WTC11 (cell line): ENCODE results near the gene GSDMA. TPM values are rescaled to one million over a fixed set of nuclear protein-coding genes. Genes with fewer than 3 reads are reported as not detected.

Experiments used
- ATAC-seq: fragments of 200-7000 bp; cut with Tn5 transposase; 2 replicates; pipeline ENCODE4 v1.10.0; 2021; ENCODE audit warnings: mild to moderate bottlenecking, moderate library complexity
- CTCF ChIA-PET: fragments of 300-600 bp; sonication (Branson Sonifier 250); formaldehyde crosslinking; loops from one replicate; lab custom pipeline; 2021; ENCODE audit warnings: antibody characterized with exemption; lab: Charles Lee
- POLR2A ChIA-PET: fragments of 350-600 bp; sonication (Branson Sonifier 250); formaldehyde crosslinking; loops from one replicate; lab custom pipeline; 2021; ENCODE audit warnings: antibody characterized with exemption; lab: Charles Lee
- DNase-seq: peaks from one replicate; pipeline ENCODE4 v3.0.0; 2021; ENCODE audit warnings: low spot score
- H3K27ac Mint-ChIP-seq: 2 replicates; pipeline ENCODE4 v1.8.0; 2021; ENCODE audit warnings: mixed read lengths
- H3K27me3 Mint-ChIP-seq: 2 replicates; pipeline ENCODE4 v1.8.0; 2021; ENCODE audit warnings: low read depth, mild to moderate bottlenecking, moderate library complexity, mixed read lengths
- H3K36me3 Mint-ChIP-seq: 2 replicates; pipeline ENCODE4 v1.8.0; 2021; ENCODE audit warnings: mixed read lengths
- H3K4me1 Mint-ChIP-seq: 2 replicates; pipeline ENCODE4 v1.8.0; 2022; ENCODE audit warnings: mixed read lengths
- H3K4me3 Mint-ChIP-seq: 2 replicates; pipeline ENCODE4 v1.8.0; 2021; ENCODE audit warnings: mild to moderate bottlenecking, moderate library complexity, mixed read lengths
- H3K9me3 Mint-ChIP-seq: 2 replicates; pipeline ENCODE4 v1.8.0; 2021; ENCODE audit warnings: mixed read lengths
- ESRRA ChIP-seq: sonication (generic); formaldehyde crosslinking; IDR thresholded peaks from 2 replicates; pipeline ENCODE4 v1.8.1; 2022; ENCODE audit warnings: mild to moderate bottlenecking, missing genetic modification reagents, borderline replicate concordance
- KAT7 ChIP-seq: sonication (generic); formaldehyde crosslinking; IDR thresholded peaks from 2 replicates; pipeline ENCODE4 v1.8.1; 2023; ENCODE audit warnings: missing genetic modification reagents, mild to moderate bottlenecking, borderline replicate concordance
- MXD4 ChIP-seq: fragments of 250-450 bp; sonication (Bioruptor Pico); IDR thresholded peaks from 2 replicates; pipeline ENCODE4 v1.8.0; 2021; ENCODE audit warnings: mild to moderate bottlenecking, moderate library complexity, borderline replicate concordance
- SOX15 ChIP-seq: fragments of 250-450 bp; sonication (Bioruptor Pico); IDR thresholded peaks from 2 replicates; pipeline ENCODE4 v1.9.0; 2021; ENCODE audit warnings: mild to moderate bottlenecking
- TP53 ChIP-seq: sonication (generic); formaldehyde crosslinking; IDR thresholded peaks from 2 replicates; pipeline ENCODE4 v1.8.1; 2023; ENCODE audit warnings: mild to moderate bottlenecking, missing genetic modification reagents
- total RNA-seq: library from RNA; stranded (reverse); gene quantifications from 3 replicates; pipeline ENCODE4 v1.2.3, GENCODE V29; 2021
- TF ChIP-seq, protein P1 (sequence below): sonication (generic); formaldehyde crosslinking; IDR thresholded peaks from 2 replicates; pipeline ENCODE4 v1.8.1; 2022; ENCODE audit warnings: low read depth, mild to moderate bottlenecking, moderate library complexity, missing genetic modification reagents, borderline replicate concordance
- TF ChIP-seq, protein P2 (sequence below): sonication (generic); formaldehyde crosslinking; IDR thresholded peaks from 2 replicates; pipeline ENCODE4 v1.8.0; 2022; ENCODE audit warnings: missing genetic modification reagents
- TF ChIP-seq, protein P3 (sequence below): sonication (generic); formaldehyde crosslinking; IDR thresholded peaks from 2 replicates; pipeline ENCODE4 v1.8.1; 2023; ENCODE audit warnings: mild to moderate bottlenecking, missing genetic modification reagents, moderate library complexity
- TF ChIP-seq, protein P4 (sequence below): sonication (generic); formaldehyde crosslinking; IDR thresholded peaks from 2 replicates; pipeline ENCODE4 v1.8.0; 2023; ENCODE audit warnings: missing genetic modification reagents
- TF ChIP-seq, protein P5 (sequence below): sonication (generic); formaldehyde crosslinking; IDR thresholded peaks from 2 replicates; pipeline ENCODE4 v1.8.0; 2022; ENCODE audit warnings: mild to moderate bottlenecking, missing genetic modification reagents
- TF ChIP-seq, protein P6 (sequence below): sonication (generic); formaldehyde crosslinking; IDR thresholded peaks from 2 replicates; pipeline ENCODE4 v1.8.1; 2022; ENCODE audit warnings: missing genetic modification reagents, borderline replicate concordance
- TF ChIP-seq, protein P7 (sequence below): fragments of 250-450 bp; sonication (Bioruptor Pico); IDR thresholded peaks from 2 replicates; pipeline ENCODE4 v2.1.2; 2022; ENCODE audit warnings: mild to moderate bottlenecking, moderate library complexity

The GSDMA gene
- total RNA-seq, 1 experiment from 2014 or later = not detected

DNA sequence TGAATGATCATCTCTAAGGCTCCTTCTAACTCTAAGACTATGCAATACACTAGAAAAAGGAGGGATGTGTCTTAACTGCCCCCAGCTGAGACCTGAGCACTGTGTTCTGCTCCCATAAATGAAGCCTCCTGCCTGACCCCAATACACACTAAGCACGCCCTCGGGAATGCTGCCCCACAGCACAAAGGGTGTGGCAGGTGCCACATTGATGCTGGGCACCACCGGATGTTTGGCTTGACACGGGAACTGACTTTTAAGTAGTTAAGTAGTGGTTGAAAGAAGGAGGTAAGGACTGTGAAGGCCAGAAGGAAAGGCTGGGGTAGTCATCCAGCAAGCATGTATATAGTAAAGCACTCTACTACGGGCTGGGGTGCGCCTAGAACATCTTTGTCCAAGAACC is 4.0 kb downstream of the GSDMA start:
- H3K27ac Mint-ChIP-seq = no peak overlapping the region
- ChIA-PET POLR2A (no interaction called here), CTCF (interaction anchor here (1.0 to 1.5 kb wide), 2 partner anchors 12 to 13 kb away, joined by 3 read pairs; partner anchors contain the start of gene PSMD3)
- no peaks in the 10 kb centered on the region for H3K36me3 Mint-ChIP-seq
- TF ChIP-seq, protein P1, sequence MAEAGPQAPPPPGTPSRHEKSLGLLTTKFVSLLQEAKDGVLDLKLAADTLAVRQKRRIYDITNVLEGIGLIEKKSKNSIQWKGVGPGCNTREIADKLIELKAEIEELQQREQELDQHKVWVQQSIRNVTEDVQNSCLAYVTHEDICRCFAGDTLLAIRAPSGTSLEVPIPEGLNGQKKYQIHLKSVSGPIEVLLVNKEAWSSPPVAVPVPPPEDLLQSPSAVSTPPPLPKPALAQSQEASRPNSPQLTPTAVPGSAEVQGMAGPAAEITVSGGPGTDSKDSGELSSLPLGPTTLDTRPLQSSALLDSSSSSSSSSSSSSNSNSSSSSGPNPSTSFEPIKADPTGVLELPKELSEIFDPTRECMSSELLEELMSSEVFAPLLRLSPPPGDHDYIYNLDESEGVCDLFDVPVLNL = no peak
- TF ChIP-seq, protein P2, sequence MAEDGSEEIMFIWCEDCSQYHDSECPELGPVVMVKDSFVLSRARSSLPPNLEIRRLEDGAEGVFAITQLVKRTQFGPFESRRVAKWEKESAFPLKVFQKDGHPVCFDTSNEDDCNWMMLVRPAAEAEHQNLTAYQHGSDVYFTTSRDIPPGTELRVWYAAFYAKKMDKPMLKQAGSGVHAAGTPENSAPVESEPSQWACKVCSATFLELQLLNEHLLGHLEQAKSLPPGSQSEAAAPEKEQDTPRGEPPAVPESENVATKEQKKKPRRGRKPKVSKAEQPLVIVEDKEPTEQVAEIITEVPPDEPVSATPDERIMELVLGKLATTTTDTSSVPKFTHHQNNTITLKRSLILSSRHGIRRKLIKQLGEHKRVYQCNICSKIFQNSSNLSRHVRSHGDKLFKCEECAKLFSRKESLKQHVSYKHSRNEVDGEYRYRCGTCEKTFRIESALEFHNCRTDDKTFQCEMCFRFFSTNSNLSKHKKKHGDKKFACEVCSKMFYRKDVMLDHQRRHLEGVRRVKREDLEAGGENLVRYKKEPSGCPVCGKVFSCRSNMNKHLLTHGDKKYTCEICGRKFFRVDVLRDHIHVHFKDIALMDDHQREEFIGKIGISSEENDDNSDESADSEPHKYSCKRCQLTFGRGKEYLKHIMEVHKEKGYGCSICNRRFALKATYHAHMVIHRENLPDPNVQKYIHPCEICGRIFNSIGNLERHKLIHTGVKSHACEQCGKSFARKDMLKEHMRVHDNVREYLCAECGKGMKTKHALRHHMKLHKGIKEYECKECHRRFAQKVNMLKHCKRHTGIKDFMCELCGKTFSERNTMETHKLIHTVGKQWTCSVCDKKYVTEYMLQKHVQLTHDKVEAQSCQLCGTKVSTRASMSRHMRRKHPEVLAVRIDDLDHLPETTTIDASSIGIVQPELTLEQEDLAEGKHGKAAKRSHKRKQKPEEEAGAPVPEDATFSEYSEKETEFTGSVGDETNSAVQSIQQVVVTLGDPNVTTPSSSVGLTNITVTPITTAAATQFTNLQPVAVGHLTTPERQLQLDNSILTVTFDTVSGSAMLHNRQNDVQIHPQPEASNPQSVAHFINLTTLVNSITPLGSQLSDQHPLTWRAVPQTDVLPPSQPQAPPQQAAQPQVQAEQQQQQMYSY (CRISPR knock-in tag) = no peak
- TF ChIP-seq MXD4 (CRISPR knock-in tag) (no peak), KAT7 (no peak)
- TF ChIP-seq, protein P3, sequence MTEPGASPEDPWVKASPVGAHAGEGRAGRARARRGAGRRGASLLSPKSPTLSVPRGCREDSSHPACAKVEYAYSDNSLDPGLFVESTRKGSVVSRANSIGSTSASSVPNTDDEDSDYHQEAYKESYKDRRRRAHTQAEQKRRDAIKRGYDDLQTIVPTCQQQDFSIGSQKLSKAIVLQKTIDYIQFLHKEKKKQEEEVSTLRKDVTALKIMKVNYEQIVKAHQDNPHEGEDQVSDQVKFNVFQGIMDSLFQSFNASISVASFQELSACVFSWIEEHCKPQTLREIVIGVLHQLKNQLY = no peak
- peaks cover 21% of the 10 kb centered on the region for H3K27me3 Mint-ChIP-seq
- no peak overlapping the region for H3K4me3 Mint-ChIP-seq
- no peak for ATAC-seq
- no peak for DNase-seq
- no peaks in the 10 kb centered on the region for H3K9me3 Mint-ChIP-seq
- peaks cover 4% of the 10 kb centered on the region; the same call in 1 of the 2 replicates for H3K4me1 Mint-ChIP-seq

DNA sequence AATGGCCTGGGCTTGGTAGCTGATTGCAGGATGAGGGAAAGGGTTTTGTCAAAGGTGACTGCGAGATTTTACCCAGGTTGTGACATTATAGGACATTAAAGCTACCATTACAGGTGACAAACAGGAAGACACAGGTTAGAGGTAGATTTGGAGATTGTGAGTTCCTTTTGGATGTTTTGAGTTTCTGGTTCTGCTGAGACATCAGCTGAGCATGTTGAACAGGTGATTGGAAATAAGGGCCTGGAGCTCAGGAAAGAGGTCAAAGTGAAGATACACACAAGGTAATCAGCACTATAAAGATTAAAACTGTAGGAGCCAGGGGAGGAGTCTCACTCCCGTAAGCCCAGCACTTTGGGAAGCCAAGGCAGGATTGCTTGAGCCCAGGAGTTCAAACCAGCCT is 6.0 kb downstream of the GSDMA start:
- ATAC-seq (no peak), DNase-seq (no peak)
- CTCF ChIA-PET = interaction anchor here (0.6 to 2.4 kb wide), 4 partner anchors 10 to 804 kb away, joined by 3 to 16 read pairs (median 4); no protein-coding TSS in a partner anchor
- TF ChIP-seq ESRRA (no peak), TP53 (CRISPR knock-in tag) (no peak), MXD4 (CRISPR knock-in tag) (no peak), SOX15 (CRISPR knock-in tag) (no peak)
- TF ChIP-seq, protein P4, sequence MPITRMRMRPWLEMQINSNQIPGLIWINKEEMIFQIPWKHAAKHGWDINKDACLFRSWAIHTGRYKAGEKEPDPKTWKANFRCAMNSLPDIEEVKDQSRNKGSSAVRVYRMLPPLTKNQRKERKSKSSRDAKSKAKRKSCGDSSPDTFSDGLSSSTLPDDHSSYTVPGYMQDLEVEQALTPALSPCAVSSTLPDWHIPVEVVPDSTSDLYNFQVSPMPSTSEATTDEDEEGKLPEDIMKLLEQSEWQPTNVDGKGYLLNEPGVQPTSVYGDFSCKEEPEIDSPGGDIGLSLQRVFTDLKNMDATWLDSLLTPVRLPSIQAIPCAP (CRISPR knock-in tag) = no peak
- TF ChIP-seq, protein P5, sequence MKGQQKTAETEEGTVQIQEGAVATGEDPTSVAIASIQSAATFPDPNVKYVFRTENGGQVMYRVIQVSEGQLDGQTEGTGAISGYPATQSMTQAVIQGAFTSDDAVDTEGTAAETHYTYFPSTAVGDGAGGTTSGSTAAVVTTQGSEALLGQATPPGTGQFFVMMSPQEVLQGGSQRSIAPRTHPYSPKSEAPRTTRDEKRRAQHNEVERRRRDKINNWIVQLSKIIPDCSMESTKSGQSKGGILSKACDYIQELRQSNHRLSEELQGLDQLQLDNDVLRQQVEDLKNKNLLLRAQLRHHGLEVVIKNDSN (CRISPR knock-in tag) = no peak
- TF ChIP-seq, protein P6, sequence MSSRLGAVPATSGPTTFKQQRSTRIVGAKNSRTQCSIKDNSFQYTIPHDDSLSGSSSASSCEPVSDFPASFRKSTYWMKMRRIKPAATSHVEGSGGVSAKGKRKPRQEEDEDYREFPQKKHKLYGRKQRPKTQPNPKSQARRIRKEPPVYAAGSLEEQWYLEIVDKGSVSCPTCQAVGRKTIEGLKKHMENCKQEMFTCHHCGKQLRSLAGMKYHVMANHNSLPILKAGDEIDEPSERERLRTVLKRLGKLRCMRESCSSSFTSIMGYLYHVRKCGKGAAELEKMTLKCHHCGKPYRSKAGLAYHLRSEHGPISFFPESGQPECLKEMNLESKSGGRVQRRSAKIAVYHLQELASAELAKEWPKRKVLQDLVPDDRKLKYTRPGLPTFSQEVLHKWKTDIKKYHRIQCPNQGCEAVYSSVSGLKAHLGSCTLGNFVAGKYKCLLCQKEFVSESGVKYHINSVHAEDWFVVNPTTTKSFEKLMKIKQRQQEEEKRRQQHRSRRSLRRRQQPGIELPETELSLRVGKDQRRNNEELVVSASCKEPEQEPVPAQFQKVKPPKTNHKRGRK = no peak
- TF ChIP-seq, protein P7, sequence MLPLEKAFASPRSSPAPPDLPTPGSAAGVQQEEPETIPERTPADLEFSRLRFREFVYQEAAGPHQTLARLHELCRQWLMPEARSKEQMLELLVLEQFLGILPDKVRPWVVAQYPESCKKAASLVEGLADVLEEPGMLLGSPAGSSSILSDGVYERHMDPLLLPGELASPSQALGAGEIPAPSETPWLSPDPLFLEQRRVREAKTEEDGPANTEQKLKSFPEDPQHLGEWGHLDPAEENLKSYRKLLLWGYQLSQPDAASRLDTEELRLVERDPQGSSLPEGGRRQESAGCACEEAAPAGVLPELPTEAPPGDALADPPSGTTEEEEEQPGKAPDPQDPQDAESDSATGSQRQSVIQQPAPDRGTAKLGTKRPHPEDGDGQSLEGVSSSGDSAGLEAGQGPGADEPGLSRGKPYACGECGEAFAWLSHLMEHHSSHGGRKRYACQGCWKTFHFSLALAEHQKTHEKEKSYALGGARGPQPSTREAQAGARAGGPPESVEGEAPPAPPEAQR = no peak
- TF ChIP-seq, protein P2 (CRISPR knock-in tag) = no peak
- H3K4me3 Mint-ChIP-seq = no peak overlapping the region
- peaks cover 27% of the 10 kb centered on the region for H3K27me3 Mint-ChIP-seq
- peaks cover 4% of the 10 kb centered on the region; the same call in 1 of the 2 replicates for H3K4me1 Mint-ChIP-seq
- no peaks in the 10 kb centered on the region for H3K36me3 Mint-ChIP-seq
- POLR2A ChIA-PET = interaction anchor here (0.6 to 0.8 kb wide), 2 partner anchors 32 to 321 kb away, joined by 3 read pairs; no protein-coding TSS in a partner anchor
- H3K27ac Mint-ChIP-seq = no peak overlapping the region
- H3K9me3 Mint-ChIP-seq = no peaks in the 10 kb centered on the region
